Measurements from ENCODE around the gene KIF11. TPM values are rescaled to one million over a fixed set of nuclear protein-coding genes. Genes with fewer than 3 reads are reported as not detected.
"Not testable (repeated sequence)": the region's sequence is repeated elsewhere in the genome, so short reads cannot be mapped to it uniquely, and the experiment has no call there.

Gene KIF11
- total RNA-seq, 2 donors from 2014 or later = 1.0 to 1.3 TPM

DNA sequence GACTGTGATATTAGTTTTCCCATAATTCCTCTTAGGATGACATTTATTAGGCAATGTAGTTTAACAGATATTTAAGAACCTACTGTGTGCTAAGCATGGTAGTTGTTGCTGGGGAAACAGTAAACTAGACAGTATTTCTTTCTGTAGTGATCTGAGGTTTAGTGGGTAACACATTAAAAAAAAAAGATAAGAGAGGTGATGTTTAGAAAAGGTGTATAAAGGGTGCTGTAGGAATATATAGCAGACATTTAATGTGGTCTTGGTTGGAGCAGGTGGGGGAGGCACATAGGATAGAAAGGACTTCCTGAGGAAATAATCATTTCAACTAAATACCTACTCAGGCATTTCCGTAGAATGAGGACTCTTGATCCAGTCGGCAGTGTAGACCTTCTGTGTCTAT is 11.9 kb downstream of the KIF11 start:
- ATAC-seq (no peak), DNase-seq (no peak)
- no peaks in the 10 kb centered on the region for H3K9me3 ChIP-seq (ENCODE audit: control insufficient read depth, low read length, poor library complexity, severe bottlenecking)
- Mint-ChIP-seq H3K27me3 (no peaks in the 10 kb centered on the region), H3K4me1 (peaks cover 23% of the 10 kb centered on the region), H3K36me3 (ENCODE audit: low read depth) (peaks cover 4% of the 10 kb centered on the region), H3K4me3 (no peak overlapping the region), H3K27ac (peak overlapping the region; percentile 88)

DNA sequence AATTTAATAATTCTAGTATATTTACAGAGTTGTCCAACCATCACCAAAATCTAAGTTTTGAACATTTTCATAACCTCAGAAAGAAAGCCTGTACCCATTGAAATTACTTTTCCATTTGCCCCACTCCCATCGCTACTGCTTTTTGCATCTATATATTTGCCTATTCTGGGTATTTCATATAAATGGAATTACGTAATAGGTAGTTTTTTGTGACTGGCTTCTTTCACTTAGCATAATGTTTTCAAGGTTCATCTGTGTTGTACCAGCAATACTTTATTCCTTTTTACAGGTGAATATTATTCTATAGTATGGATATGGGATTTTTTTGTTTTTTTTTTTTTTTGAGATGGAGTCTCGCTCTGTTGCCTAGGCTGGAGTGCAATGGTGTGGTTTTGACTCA is 22.6 kb downstream of the KIF11 start:
- H3K36me3 Mint-ChIP-seq (ENCODE audit: low read depth) = no peaks in the 10 kb centered on the region
- no peaks in the 10 kb centered on the region for H3K9me3 ChIP-seq (ENCODE audit: control insufficient read depth, low read length, poor library complexity, severe bottlenecking)
- DNase-seq = no peak
- no peak overlapping the region for H3K4me3 Mint-ChIP-seq
- no peaks in the 10 kb centered on the region for H3K27me3 Mint-ChIP-seq
- no peak overlapping the region for H3K27ac Mint-ChIP-seq
- no peak for ATAC-seq
- H3K4me1 Mint-ChIP-seq = peaks cover 2% of the 10 kb centered on the region

DNA sequence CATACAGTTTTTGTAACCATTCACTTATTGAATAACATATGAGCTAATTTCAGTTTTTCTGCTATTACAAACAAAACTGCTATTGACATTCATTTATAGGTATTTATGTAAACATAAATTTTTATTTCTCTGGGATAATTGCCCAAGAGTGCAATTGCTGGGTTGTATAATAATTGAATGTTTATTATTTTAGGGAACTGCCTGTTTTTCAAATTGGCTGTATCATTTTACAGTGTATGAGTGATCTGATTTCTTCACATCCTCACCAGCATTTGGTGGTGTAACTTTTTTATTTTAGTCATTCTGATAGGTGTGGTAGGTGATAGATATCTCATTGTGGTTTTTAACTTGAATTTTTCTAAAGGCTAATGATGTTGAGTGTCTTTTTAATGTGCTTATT is 26.4 kb downstream of the KIF11 start:
- H3K36me3 Mint-ChIP-seq (ENCODE audit: low read depth) = no peaks in the 10 kb centered on the region
- H3K27ac Mint-ChIP-seq = no peak overlapping the region
- H3K4me1 Mint-ChIP-seq = no peaks in the 10 kb centered on the region
- H3K27me3 Mint-ChIP-seq = no peaks in the 10 kb centered on the region
- no peak overlapping the region for H3K4me3 Mint-ChIP-seq
- no peaks in the 10 kb centered on the region for H3K9me3 ChIP-seq (ENCODE audit: control insufficient read depth, low read length, poor library complexity, severe bottlenecking)
- no peak for DNase-seq
- no peak for ATAC-seq

DNA sequence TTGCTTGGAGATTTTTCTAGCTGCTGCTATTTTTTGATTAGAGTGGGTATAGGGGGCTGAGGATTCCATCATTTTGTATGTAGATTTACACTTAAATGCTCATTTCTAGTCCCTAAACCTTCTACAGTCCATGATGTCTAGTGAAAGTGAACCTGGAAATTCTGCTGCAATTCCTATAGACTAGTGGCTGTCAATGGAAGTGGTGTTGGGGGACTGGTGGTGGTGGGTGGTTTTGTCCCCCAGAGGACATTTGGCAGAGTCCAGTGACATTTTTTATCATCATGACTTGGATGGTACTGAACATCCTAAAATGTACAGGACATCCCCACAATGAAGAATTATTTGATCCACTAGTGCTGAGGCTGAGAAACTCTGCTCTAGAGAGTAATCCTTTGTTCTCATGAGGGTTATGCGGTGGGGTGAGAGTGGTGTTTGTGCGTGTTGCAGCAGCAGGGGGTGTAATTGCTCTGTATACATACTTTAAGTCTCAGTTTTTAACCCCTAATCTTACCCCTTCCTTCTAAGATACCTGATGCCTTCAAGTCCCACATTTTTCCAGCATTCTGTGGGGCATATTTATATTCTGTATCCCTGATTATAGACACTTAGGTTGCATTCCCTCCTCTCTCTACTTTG is 35.0 kb downstream of the KIF11 start:
- DNase-seq (no peak), ATAC-seq (no peak)
- no peak overlapping the region for H3K4me3 Mint-ChIP-seq
- no peaks in the 10 kb centered on the region for H3K27me3 Mint-ChIP-seq
- no peak overlapping the region for H3K27ac Mint-ChIP-seq
- peaks cover 3% of the 10 kb centered on the region for H3K36me3 Mint-ChIP-seq (ENCODE audit: low read depth)
- H3K4me1 Mint-ChIP-seq = no peaks in the 10 kb centered on the region
- no peaks in the 10 kb centered on the region for H3K9me3 ChIP-seq (ENCODE audit: control insufficient read depth, low read length, poor library complexity, severe bottlenecking)

DNA sequence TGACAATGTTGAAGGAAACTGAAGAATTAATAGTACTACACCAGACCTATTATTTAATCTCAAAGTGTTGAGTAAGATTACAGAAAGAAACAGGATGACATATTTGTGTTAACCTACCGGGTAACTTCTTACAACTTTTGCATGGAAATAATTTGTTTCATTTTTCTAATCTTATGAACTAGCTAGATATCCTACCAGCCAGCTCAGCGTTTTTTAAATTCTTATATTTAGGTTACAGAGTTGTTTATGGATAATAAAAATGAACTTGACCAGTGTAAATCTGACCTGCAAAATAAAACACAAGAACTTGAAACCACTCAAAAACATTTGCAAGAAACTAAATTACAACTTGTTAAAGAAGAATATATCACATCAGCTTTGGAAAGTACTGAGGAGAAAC is 37.0 kb downstream of the KIF11 start:
- Mint-ChIP-seq H3K36me3 (ENCODE audit: low read depth) (peaks cover 3% of the 10 kb centered on the region), H3K4me1 (no peaks in the 10 kb centered on the region), H3K27ac (no peak overlapping the region), H3K27me3 (no peaks in the 10 kb centered on the region), H3K4me3 (no peak overlapping the region)
- H3K9me3 ChIP-seq (ENCODE audit: control insufficient read depth, low read length, poor library complexity, severe bottlenecking) = no peaks in the 10 kb centered on the region
- ATAC-seq (no peak), DNase-seq (no peak)

DNA sequence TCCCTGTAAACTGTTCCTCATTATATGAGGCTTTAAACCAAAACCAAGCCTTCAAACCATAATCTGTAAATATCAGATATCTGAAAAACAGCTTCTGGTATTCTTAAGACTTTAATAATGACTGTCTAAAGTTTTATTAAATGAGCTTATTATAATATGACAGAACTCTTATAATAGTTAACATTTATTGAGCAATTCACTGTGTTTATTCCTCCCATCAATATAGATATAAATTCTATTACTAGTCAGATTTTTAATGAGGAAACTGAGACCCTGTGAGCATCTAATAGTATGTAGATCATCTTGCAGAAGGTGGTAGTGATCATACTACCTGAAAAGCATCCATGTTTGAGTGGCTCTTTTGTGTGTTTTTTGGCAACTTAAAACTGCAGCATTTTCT is 45.1 kb downstream of the KIF11 start:
- DNase-seq (no peak), ATAC-seq (no peak)
- Mint-ChIP-seq H3K4me1 (no peaks in the 10 kb centered on the region), H3K4me3 (no peak overlapping the region), H3K36me3 (ENCODE audit: low read depth) (no peaks in the 10 kb centered on the region), H3K27me3 (no peaks in the 10 kb centered on the region), H3K27ac (no peak overlapping the region)
- H3K9me3 ChIP-seq (ENCODE audit: control insufficient read depth, low read length, poor library complexity, severe bottlenecking) = no peaks in the 10 kb centered on the region

DNA sequence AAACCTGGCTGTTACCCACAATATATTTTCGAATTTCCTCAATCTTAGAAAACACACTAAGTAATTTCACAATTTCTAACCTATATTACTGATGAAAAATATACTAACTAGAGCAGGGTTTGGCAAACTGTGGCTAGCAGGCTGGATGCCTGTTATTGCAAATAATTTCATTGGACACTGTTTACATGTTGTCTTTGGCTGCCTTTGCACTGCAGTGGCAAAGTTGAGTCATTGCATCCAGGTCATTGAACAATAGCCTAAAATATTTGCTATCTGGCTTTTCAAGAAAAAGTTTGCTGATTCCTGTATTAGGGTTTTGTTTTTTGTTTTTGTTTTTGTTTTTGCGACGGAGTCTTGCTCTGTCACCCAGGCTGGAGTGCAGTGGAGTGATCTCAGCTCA is 47.2 kb downstream of the KIF11 start:
- H3K4me1 Mint-ChIP-seq = peaks cover 4% of the 10 kb centered on the region

DNA sequence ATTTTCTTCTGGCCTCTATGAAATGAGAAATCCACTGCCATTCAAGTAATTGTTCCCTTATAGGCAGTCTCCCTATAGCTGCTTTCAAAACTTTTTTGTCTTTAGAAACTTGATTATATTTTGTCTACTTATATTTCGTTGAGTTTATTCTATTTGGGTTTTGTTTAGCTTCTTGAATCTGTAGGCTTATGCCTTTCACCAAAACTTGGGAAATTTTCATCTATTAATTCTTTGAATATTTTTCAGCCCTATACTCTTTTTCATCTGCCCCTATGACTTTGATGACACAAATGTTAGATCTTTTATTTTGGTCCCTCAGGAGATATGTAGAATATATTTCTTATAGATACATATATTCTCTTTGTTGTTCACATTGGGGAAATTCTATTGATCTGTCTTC is 48.6 kb downstream of the KIF11 start:
- ATAC-seq (no peak), DNase-seq (no peak)
- Mint-ChIP-seq H3K27ac (peak overlapping the region; percentile 21), H3K27me3 (no peaks in the 10 kb centered on the region), H3K36me3 (ENCODE audit: low read depth) (no peaks in the 10 kb centered on the region), H3K4me1 (peaks cover 4% of the 10 kb centered on the region), H3K4me3 (no peak overlapping the region)
- no peaks in the 10 kb centered on the region for H3K9me3 ChIP-seq (ENCODE audit: control insufficient read depth, low read length, poor library complexity, severe bottlenecking)

More for the DNA sequence above, 47.2 kb downstream of the KIF11 start:
- Mint-ChIP-seq H3K27ac (no peak overlapping the region), H3K36me3 (ENCODE audit: low read depth) (no peaks in the 10 kb centered on the region), H3K27me3 (no peaks in the 10 kb centered on the region), H3K4me3 (no peak overlapping the region)
- DNase-seq = no peak
- H3K9me3 ChIP-seq (ENCODE audit: control insufficient read depth, low read length, poor library complexity, severe bottlenecking) = no peaks in the 10 kb centered on the region
- ATAC-seq = no peak

DNA sequence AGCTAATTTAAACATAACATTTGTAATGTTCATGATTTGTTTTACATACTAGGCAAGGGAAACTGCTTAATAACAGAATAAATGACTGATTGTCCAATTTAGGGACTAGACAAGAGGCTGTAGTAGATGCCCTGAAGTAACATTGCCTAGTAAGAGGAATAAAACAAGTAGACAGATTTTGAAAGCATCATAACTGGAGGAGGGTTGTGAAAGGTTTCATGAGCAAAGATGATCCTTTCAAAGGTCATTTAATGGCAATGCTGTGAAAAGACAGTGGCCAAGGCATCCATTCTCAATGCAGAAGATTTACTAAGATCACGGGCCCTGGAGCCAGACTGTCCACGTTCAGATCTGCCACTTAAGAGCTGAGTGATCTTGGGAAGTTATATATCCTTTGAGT is 52.0 kb downstream of the KIF11 start:
- Mint-ChIP-seq H3K27me3 (no peaks in the 10 kb centered on the region), H3K4me3 (no peak overlapping the region), H3K36me3 (ENCODE audit: low read depth) (peaks cover 3% of the 10 kb centered on the region), H3K27ac (no peak overlapping the region), H3K4me1 (peaks cover 4% of the 10 kb centered on the region)
- DNase-seq (no peak), ATAC-seq (no peak)
- H3K9me3 ChIP-seq (ENCODE audit: control insufficient read depth, low read length, poor library complexity, severe bottlenecking) = no peaks in the 10 kb centered on the region

DNA sequence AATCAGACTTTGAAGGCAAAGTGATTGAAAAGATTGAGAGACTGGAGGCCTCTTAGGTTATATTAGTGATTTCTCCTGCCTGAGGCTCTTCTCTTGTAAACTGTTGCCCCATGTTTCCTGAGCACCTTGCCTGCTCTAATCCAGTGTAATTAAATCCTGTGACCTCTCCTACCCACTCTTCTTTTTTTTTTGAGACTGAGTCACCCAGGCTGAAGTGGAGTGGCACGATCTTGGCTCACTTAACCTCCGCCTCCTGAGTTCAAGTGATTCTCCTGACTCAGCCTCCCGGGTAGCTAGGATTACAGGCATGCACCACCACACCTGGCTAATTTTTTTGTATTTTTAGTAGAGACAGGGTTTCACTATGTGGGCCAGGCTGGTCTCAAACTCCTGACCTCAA is 57.9 kb downstream of the KIF11 start:
- DNase-seq; ATAC-seq; H3K4me3 Mint-ChIP-seq; H3K9me3 ChIP-seq (ENCODE audit: control insufficient read depth, low read length, poor library complexity, severe bottlenecking); H3K27me3 Mint-ChIP-seq; H3K4me1 Mint-ChIP-seq; H3K27ac Mint-ChIP-seq; H3K36me3 Mint-ChIP-seq (ENCODE audit: low read depth): not testable (repeated sequence)

DNA sequence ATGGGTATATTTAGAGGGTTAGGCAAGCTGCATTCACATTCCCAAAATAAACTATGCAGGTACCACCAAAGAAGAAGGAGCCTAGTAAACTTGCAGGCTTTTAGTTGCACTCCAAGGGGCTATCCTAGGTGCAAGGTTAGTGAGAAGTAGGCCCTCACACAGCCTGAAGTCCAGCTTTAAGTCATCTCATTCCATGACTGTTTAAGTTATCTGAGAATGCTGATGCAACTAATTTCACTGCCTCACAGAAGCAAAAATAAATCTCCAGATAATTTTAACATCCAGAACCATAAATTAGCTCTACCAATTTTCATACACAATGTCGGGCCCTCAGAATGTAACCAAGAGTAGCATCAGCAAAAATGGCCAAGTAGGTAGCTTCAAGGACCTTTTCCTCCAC is 62.5 kb downstream of the KIF11 start:
- H3K27ac Mint-ChIP-seq = no peak overlapping the region
- peaks cover 3% of the 10 kb centered on the region for H3K4me1 Mint-ChIP-seq
- ATAC-seq = no peak
- H3K9me3 ChIP-seq (ENCODE audit: control insufficient read depth, low read length, poor library complexity, severe bottlenecking) = no peaks in the 10 kb centered on the region
- H3K4me3 Mint-ChIP-seq = no peak overlapping the region
- DNase-seq = no peak
- H3K36me3 Mint-ChIP-seq (ENCODE audit: low read depth) = no peaks in the 10 kb centered on the region
- H3K27me3 Mint-ChIP-seq = no peaks in the 10 kb centered on the region

DNA sequence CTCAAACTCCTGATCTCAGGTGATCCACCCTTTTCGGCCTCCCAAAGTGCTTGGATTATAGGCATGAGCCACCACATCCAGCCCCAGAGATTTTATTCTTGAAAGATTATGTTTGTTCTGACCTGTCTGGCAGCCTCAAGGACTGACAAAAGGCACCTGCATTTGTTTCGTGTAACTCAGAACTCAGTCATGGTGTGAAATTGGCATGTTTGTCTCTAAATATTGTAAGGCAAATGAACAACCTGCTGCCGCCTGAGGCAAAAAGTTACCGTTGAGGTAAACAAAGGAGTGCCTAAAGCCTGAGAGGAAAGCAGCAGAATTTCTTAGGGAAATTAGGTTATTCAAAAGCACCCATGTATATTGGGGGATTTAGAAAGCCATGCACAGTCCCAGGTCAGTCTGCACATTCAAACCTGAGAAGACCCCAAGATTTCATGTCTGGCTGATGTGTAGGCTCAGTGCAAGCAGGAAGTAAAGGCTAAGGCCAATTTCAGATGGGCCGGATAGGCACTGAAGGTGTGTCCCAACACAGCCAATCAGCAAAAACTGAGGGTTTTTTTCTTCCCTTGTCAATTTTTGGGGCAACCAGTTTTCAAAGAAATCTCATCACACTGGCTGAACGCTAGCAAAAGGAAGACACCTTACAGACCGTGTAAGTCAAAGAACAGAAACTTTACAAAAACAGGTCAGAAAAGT is 63.5 kb downstream of the KIF11 start:
- H3K36me3 Mint-ChIP-seq (ENCODE audit: low read depth) = no peaks in the 10 kb centered on the region

DNA sequence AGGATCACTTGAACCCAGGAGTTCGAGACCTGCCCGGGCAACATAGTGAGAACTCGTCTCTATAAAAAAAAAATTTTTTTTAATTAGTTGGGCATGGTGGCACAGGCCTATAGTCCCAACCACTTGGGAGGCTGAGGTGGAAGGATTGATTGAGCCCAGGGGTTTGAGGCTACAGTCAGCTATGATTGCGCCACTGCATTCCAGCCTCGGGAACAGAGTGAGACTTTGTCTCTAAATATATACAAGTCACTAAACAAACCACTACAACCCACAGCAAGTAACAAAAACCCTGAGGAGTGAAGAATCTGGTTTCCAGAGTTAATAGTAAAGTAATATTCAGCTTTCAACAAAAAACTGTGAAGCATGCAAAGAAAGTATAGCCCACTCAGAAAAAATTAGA is 64.1 kb downstream of the KIF11 start:
- Mint-ChIP-seq H3K4me1 (peaks cover 3% of the 10 kb centered on the region), H3K4me3 (no peak overlapping the region), H3K27ac (no peak overlapping the region), H3K27me3 (no peaks in the 10 kb centered on the region), H3K36me3 (ENCODE audit: low read depth) (no peaks in the 10 kb centered on the region)
- no peak for ATAC-seq
- no peaks in the 10 kb centered on the region for H3K9me3 ChIP-seq (ENCODE audit: control insufficient read depth, low read length, poor library complexity, severe bottlenecking)
- DNase-seq = no peak

More for the DNA sequence above, 63.5 kb downstream of the KIF11 start:
- Mint-ChIP-seq H3K4me3 (no peak overlapping the region), H3K27ac (no peak overlapping the region), H3K27me3 (no peaks in the 10 kb centered on the region), H3K4me1 (peaks cover 3% of the 10 kb centered on the region)
- ATAC-seq = no peak
- no peaks in the 10 kb centered on the region for H3K9me3 ChIP-seq (ENCODE audit: control insufficient read depth, low read length, poor library complexity, severe bottlenecking)
- no peak for DNase-seq

DNA sequence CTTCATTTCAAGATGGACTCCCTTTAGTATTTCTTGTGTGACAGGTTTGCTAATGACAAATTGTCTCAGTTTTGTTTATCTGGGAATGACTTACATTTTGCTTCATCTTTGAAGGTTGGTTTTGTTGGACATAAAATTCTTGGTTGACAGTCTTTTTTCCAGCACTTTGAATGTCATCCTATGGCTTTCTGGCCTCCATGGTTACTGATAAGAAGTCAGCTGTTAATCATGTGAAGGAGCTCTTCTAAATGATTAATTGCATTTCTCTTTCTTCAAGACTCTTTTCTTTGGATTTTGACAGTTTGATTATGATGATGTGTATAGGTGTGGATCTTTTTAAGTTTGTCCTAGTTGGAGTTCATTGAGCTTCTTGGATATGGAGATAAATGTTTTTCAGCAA is 69.9 kb downstream of the KIF11 start:
- DNase-seq (no peak), ATAC-seq (no peak)
- Mint-ChIP-seq H3K4me1 (no peaks in the 10 kb centered on the region), H3K27ac (no peak overlapping the region), H3K27me3 (no peaks in the 10 kb centered on the region), H3K36me3 (ENCODE audit: low read depth) (no peaks in the 10 kb centered on the region), H3K4me3 (no peak overlapping the region)
- H3K9me3 ChIP-seq (ENCODE audit: control insufficient read depth, low read length, poor library complexity, severe bottlenecking) = peaks cover 2% of the 10 kb centered on the region

Measured in T-helper 17 cell (primary cell).